PFSK-1 (cell line): ENCODE measurements around the gene DAPK1.

Experiments
- POLR2AphosphoS5 ChIP-seq: IDR thresholded peaks from 2 replicates; pipeline ENCODE4 v1.6.1; 2012; ENCODE audit warnings: low read depth, mild to moderate bottlenecking, control low read depth, low read length, moderate library complexity
- REST ChIP-seq, 2 experiments: IDR thresholded peaks; 2 replicates each; pipeline versions ENCODE4 v1.6.1 to v1.8.0; 2011 to 2012; ENCODE audit warnings: low read depth in 2 of 2, low read length in 2 of 2, control low read depth in 1 of 2, inconsistent platforms in 1 of 2, mild to moderate bottlenecking in 1 of 2, moderate library complexity in 1 of 2; ENCODE audit not compliant: insufficient read depth in 1 of 2
- TAF1 ChIP-seq: IDR thresholded peaks from 2 replicates; pipeline ENCODE4 v1.6.1; 2012; ENCODE audit warnings: low read length, control low read depth, borderline replicate concordance; ENCODE audit not compliant: insufficient read depth

GRCh38 chr9:87638292-87638691 lies 140.6 kb downstream of the DAPK1 start:
- TF ChIP-seq REST (IDR thresholded peaks at IDR 0.05; ENCODE audit: insufficient read depth in 1 of 2, low read depth in 2 of 2, low read length in 2 of 2) (no peak), POLR2AphosphoS5 (no peak), TAF1 (no peak)
